Erythroblast (primary cell): Measurements from ENCODE around the gene STARD5.

Experiments used
- GATA1 ChIP-seq: IDR thresholded peaks from 2 replicates; pipeline ENCODE4 v1.6.1; 2011; ENCODE audit warnings: low read depth, mild to moderate bottlenecking, control low read depth, low read length, moderate library complexity
- POLR2A ChIP-seq: IDR thresholded peaks from 2 replicates; pipeline ENCODE4 v1.6.1; 2011; ENCODE audit warnings: mild to moderate bottlenecking, low read length

- TF ChIP-seq POLR2A (no peak), GATA1 (no peak)
These were observed 54.9 kb downstream of the STARD5 start for GRCh38 chr15:81268881-81269601.
